ENCODE measurements around the gene FAM3A.
A peak's percentile ranks its signal among the peaks of the same experiment; 100 is the strongest.

Gene FAM3A

DNA sequence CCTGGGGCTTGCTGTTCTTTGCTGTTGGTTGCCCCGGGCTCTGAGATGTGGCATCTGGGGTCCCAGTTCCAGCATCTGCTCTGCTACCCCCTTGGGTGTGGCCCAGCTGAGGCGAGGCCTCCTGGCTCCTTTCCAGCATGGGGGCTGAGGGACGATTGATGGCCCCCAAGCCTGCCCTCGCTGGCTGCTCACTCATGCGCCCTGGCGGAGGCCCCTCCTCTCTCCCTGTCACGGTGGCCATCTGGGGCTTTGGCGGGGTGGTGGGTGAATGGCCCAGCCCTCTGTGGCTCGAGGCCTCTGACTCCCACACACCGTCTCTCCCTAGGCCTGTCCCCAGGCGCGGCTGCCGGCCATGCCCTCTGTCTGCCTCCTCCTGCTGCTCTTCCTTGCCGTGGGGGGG lies 56.2 kb downstream of the FAM3A start:
- TF ChIP-seq, protein P1, sequence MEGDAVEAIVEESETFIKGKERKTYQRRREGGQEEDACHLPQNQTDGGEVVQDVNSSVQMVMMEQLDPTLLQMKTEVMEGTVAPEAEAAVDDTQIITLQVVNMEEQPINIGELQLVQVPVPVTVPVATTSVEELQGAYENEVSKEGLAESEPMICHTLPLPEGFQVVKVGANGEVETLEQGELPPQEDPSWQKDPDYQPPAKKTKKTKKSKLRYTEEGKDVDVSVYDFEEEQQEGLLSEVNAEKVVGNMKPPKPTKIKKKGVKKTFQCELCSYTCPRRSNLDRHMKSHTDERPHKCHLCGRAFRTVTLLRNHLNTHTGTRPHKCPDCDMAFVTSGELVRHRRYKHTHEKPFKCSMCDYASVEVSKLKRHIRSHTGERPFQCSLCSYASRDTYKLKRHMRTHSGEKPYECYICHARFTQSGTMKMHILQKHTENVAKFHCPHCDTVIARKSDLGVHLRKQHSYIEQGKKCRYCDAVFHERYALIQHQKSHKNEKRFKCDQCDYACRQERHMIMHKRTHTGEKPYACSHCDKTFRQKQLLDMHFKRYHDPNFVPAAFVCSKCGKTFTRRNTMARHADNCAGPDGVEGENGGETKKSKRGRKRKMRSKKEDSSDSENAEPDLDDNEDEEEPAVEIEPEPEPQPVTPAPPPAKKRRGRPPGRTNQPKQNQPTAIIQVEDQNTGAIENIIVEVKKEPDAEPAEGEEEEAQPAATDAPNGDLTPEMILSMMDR (IDR thresholded peaks at IDR 0.05; ENCODE audit: insufficient read depth, missing control alignments): no peak
- DNase-seq (ENCODE audit: insufficient read length, low spot score): no peak
- no peak for FAIRE-seq

- FAIRE-seq (no peak), DNase-seq (ENCODE audit: insufficient read length, low spot score) (peak; percentile 32)
- TF ChIP-seq, protein P1 (IDR thresholded peaks at IDR 0.05; ENCODE audit: insufficient read depth, missing control alignments): no peak
Measured at GRCh38 chrX:154458954-154459778, 56.9 kb downstream of the FAM3A start.

- TF ChIP-seq, protein P1 (IDR thresholded peaks at IDR 0.05; ENCODE audit: insufficient read depth, missing control alignments): no peak
- DNase-seq (ENCODE audit: insufficient read length, low spot score): no peak
- FAIRE-seq: no peak
Measured at GRCh38 chrX:154458116-154458953, 57.7 kb downstream of the FAM3A start, which contains the start of gene PLXNA3. Gene PLXNA3, plus strand, starts transcription at chrX:154458281. Its CDS starts 1,903 bp downstream, at chrX:154460184.

DNA sequence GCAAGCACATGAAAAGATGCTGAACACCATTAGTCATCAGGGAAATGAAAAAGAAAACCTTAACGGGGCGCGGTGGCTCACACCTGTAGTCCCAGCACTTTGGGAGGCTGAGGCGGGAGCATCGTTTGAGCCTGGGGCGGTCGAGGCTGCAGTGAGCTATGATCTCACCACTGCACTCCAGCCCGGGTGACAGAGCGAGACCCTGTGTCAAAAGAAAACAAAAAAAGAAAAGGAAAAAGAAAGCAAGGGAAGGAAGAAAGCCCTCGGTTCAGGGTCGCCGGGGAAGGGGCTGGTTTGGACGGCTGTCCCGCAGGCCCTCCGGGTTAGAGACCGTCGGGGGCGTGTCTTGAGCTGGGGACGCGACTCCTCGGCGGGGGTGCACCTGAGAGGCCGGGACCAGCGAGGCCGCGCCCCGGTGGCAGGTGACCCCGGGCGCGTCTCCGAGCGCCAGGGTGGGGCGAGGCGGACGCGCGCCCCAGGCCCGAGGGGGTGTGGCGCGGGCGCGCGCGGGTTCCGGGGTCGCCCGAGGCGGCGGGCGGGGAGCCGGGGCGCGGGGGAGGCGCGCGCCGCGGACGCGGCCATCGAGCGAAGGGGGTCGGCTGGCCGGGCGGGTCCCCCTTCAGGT lies 58.4 kb downstream of the FAM3A start:
- FAIRE-seq (no peak), DNase-seq (ENCODE audit: insufficient read length, low spot score) (peak; percentile 58)
- TF ChIP-seq, protein P1 (IDR thresholded peaks at IDR 0.05; ENCODE audit: insufficient read depth, missing control alignments): no peak
